WERI-Rb-1 (cell line): ENCODE measurements around the gene ABHD8.

Experiments used
- DNase-seq: peaks from one replicate; pipeline ENCODE4 v3.0.0-alpha.2; 2020
- H3K27ac ChIP-seq: fragments of 250-450 bp; sonication (Bioruptor Pico); 2 replicates; pipeline ENCODE4 v1.5.1; 2020; ENCODE audit warnings: mild to moderate bottlenecking, moderate library complexity
- H3K27me3 ChIP-seq: fragments of 250-450 bp; sonication (Bioruptor Pico); 2 replicates; pipeline ENCODE4 v1.5.1; 2021; ENCODE audit warnings: mild to moderate bottlenecking, low read depth, moderate library complexity; ENCODE audit not compliant: insufficient read depth, severe bottlenecking
- H3K36me3 ChIP-seq: fragments of 250-450 bp; sonication (Bioruptor Pico); 2 replicates; pipeline ENCODE4 v1.5.1; 2020; ENCODE audit warnings: mild to moderate bottlenecking, moderate library complexity
- H3K4me3 ChIP-seq: 2 replicates; pipeline ENCODE4 v1.5.1; 2011; ENCODE audit warnings: low read depth, mild to moderate bottlenecking, control low read depth, low read length
- H3K9me3 ChIP-seq: fragments of 250-450 bp; sonication (Bioruptor Pico); 2 replicates; pipeline ENCODE4 v1.5.1; 2021; ENCODE audit warnings: mild to moderate bottlenecking, moderate library complexity; ENCODE audit not compliant: severe bottlenecking
- TF ChIP-seq, protein P1 (sequence below): IDR thresholded peaks from 2 replicates; pipeline ENCODE4 v1.5.1; 2011; ENCODE audit warnings: low read depth, mild to moderate bottlenecking, control low read depth, inconsistent platforms, low read length

ABHD8 gene

GRCh38 chr19:17286752-17287151 is 16.5 kb downstream of the ABHD8 start:
- Histone ChIP-seq H3K36me3 (peaks cover 8% of the 10 kb centered on the region), H3K27me3 (no peaks in the 10 kb centered on the region), H3K4me3 (no peak overlapping the region), H3K9me3 (peaks cover 6% of the 10 kb centered on the region), H3K27ac (no peak overlapping the region)
- TF ChIP-seq, protein P1, sequence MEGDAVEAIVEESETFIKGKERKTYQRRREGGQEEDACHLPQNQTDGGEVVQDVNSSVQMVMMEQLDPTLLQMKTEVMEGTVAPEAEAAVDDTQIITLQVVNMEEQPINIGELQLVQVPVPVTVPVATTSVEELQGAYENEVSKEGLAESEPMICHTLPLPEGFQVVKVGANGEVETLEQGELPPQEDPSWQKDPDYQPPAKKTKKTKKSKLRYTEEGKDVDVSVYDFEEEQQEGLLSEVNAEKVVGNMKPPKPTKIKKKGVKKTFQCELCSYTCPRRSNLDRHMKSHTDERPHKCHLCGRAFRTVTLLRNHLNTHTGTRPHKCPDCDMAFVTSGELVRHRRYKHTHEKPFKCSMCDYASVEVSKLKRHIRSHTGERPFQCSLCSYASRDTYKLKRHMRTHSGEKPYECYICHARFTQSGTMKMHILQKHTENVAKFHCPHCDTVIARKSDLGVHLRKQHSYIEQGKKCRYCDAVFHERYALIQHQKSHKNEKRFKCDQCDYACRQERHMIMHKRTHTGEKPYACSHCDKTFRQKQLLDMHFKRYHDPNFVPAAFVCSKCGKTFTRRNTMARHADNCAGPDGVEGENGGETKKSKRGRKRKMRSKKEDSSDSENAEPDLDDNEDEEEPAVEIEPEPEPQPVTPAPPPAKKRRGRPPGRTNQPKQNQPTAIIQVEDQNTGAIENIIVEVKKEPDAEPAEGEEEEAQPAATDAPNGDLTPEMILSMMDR, result no peak
- DNase-seq, result no peak

DNA sequence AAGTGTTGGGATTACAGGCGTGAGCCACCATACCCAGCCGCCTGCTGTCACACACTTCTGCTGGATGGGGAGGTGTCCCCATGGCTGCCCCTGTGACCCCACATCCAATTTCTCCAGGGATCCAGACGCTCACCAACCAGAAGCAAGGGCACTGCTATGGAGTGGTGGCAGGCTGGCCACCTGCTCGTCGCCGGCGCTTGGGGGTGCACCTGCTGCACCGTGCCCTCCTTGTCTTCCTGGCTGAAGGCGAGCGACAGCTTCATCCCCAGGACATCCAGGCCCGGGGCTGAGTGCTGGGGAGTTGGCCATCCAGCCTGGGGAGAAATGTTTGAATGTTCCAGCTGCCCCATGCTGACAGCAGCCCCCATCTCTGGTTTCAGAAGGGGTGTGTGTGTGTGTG is 17.0 kb downstream of the ABHD8 start:
- TF ChIP-seq, protein P1, result no peak
- Histone ChIP-seq H3K27me3 (no peaks in the 10 kb centered on the region), H3K36me3 (peaks cover 5% of the 10 kb centered on the region; the same call in 1 of the 2 replicates), H3K4me3 (no peak overlapping the region), H3K9me3 (peaks cover 6% of the 10 kb centered on the region), H3K27ac (no peak overlapping the region)
- no peak for DNase-seq

DNA sequence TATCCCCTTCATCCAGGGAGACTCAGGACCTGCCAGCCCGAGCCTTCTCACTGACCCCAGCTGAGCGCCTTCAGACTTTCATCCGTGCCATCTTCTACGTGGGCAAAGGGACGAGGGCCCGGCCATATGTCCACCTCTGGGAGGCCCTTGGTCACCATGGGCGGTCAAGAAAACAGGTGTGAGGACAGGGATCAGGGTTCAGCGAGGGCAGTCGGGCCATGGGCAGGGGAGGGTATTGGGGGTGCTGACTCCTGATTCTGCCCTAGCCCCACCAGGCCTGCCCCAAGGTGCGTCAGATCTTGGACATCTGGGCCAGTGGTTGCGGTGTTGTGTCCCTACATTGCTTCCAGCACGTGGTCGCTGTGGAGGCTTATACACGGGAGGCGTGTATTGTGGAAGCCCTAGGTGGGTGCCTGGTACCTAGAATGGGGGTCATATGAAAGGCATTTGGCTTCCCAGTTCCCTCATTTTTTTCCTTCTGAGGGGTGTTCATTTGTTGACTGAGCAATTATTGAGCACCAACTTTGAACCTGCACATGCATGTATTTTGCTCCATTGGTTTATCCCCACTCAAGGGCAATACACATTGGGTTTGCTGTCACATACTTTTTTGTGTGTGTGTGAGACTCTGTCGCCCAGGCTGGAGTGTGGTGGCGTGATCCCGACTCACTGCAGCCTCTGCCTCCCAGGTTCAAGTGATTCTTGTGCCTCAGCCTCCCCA is 17.6 kb downstream of the ABHD8 start:
- DNase-seq, result no peak
- Histone ChIP-seq H3K9me3 (peaks cover 6% of the 10 kb centered on the region), H3K4me3 (no peak overlapping the region), H3K27me3 (no peaks in the 10 kb centered on the region), H3K27ac (no peak overlapping the region), H3K36me3 (peaks cover 5% of the 10 kb centered on the region; the same call in 1 of the 2 replicates)
- TF ChIP-seq, protein P1, result no peak

- Histone ChIP-seq H3K36me3 (peaks cover 12% of the 10 kb centered on the region), H3K27me3 (no peaks in the 10 kb centered on the region), H3K27ac (no peak overlapping the region), H3K9me3 (peaks cover 6% of the 10 kb centered on the region), H3K4me3 (no peak overlapping the region)
- DNase-seq, result no peak
- TF ChIP-seq, protein P1, result no peak
Measured at GRCh38 chr19:17283504-17283996, 19.7 kb downstream of the ABHD8 start.

GRCh38 chr19:17282488-17283125 is 20.6 kb downstream of the ABHD8 start:
- peak overlapping the region; percentile 26 for H3K27ac ChIP-seq
- peaks cover 6% of the 10 kb centered on the region for H3K9me3 ChIP-seq
- H3K27me3 ChIP-seq, result no peaks in the 10 kb centered on the region
- no peak overlapping the region for H3K4me3 ChIP-seq
- DNase-seq, result peak; percentile 92
- peaks cover 16% of the 10 kb centered on the region for H3K36me3 ChIP-seq
- TF ChIP-seq, protein P1, result peak; percentile 94
